H9 (cell line): ENCODE data around the gene CPT1B. TPM values are rescaled to one million over a fixed set of nuclear protein-coding genes. Genes with fewer than 3 reads are reported as not detected.
A peak's percentile ranks its signal among the peaks of the same experiment; 100 is the strongest.

Experiments
- DNase-seq: peaks from one replicate; pipeline ENCODE4 v3.0.0-alpha.2; 2017
- H2AFZ ChIP-seq: one replicate; pipeline ENCODE4 v1.6.1; 2013; ENCODE audit warnings: mild to moderate bottlenecking, low read length, control low read depth, moderate library complexity
- H2AK5ac ChIP-seq: 2 replicates; pipeline ENCODE4 v1.6.1; 2013; ENCODE audit warnings: low read length, control low read depth, mixed read lengths; ENCODE audit not compliant: insufficient read length
- H2BK120ac ChIP-seq: one replicate; pipeline ENCODE4 v1.6.1; 2013; ENCODE audit warnings: low read depth, mild to moderate bottlenecking, low read length, control low read depth, inconsistent platforms; ENCODE audit not compliant: poor library complexity, severe bottlenecking
- H2BK12ac ChIP-seq: 2 replicates; pipeline ENCODE4 v1.6.1; 2013; ENCODE audit warnings: low read length, control low read depth, mixed read lengths, low read depth; ENCODE audit not compliant: insufficient read length
- H2BK15ac ChIP-seq: 2 replicates; pipeline ENCODE4 v1.6.1; 2013; ENCODE audit warnings: low read depth, low read length, control low read depth
- H2BK20ac ChIP-seq: one replicate; pipeline ENCODE4 v1.6.1; 2013; ENCODE audit warnings: low read depth, mild to moderate bottlenecking, low read length, control low read depth, inconsistent platforms; ENCODE audit not compliant: poor library complexity, severe bottlenecking
- H2BK5ac ChIP-seq: 2 replicates; pipeline ENCODE4 v1.6.1; 2013; ENCODE audit warnings: low read length, control low read depth, mixed read lengths; ENCODE audit not compliant: insufficient read length
- H3K14ac ChIP-seq: 2 replicates; pipeline ENCODE4 v1.6.1; 2013; ENCODE audit warnings: low read length, control low read depth; ENCODE audit not compliant: insufficient read depth
- H3K18ac ChIP-seq: 2 replicates; pipeline ENCODE4 v1.6.1; 2013; ENCODE audit warnings: low read depth, mild to moderate bottlenecking, mixed read lengths, low read length, control low read depth; ENCODE audit not compliant: insufficient read length
- H3K23ac ChIP-seq: 2 replicates; pipeline ENCODE4 v1.6.1; 2013; ENCODE audit warnings: low read length, control low read depth, mixed read lengths, low read depth; ENCODE audit not compliant: insufficient read length
- H3K23me2 ChIP-seq: 2 replicates; pipeline ENCODE4 v1.6.1; 2013; ENCODE audit warnings: low read depth, mild to moderate bottlenecking, mixed read lengths, low read length, control low read depth; ENCODE audit not compliant: insufficient read length, poor library complexity, severe bottlenecking
- H3K27ac ChIP-seq: 2 replicates; pipeline ENCODE4 v1.5.1; 2013; ENCODE audit warnings: low read length, control low read depth, mixed read lengths, low read depth; ENCODE audit not compliant: insufficient read length
- H3K27me3 ChIP-seq: 2 replicates; pipeline ENCODE4 v1.6.1; 2013; ENCODE audit warnings: low read length, control low read depth, inconsistent platforms; ENCODE audit not compliant: insufficient read depth
- H3K4ac ChIP-seq: 2 replicates; pipeline ENCODE4 v1.6.1; 2013; ENCODE audit warnings: low read depth, mild to moderate bottlenecking, control low read depth, inconsistent platforms, low read length, moderate library complexity
- H3K4me1 ChIP-seq: 2 replicates; pipeline ENCODE4 v1.6.1; 2013; ENCODE audit warnings: low read length, control low read depth, inconsistent platforms; ENCODE audit not compliant: insufficient read depth
- H3K4me2 ChIP-seq: 2 replicates; pipeline ENCODE4 v1.6.1; 2013; ENCODE audit warnings: low read length, control low read depth, mixed read lengths; ENCODE audit not compliant: insufficient read length, insufficient read depth
- H3K56ac ChIP-seq: 2 replicates; pipeline ENCODE4 v1.6.1; 2013; ENCODE audit warnings: low read depth, mild to moderate bottlenecking, mixed read lengths, low read length, control low read depth; ENCODE audit not compliant: insufficient read length
- H3K79me1 ChIP-seq: 2 replicates; pipeline ENCODE4 v1.6.1; 2013; ENCODE audit warnings: low read depth, mild to moderate bottlenecking, moderate library complexity, low read length, control low read depth, inconsistent platforms; ENCODE audit not compliant: insufficient read depth, poor library complexity, severe bottlenecking
- H3K79me2 ChIP-seq: 2 replicates; pipeline ENCODE4 v1.6.1; 2013; ENCODE audit warnings: low read length, control low read depth, inconsistent platforms; ENCODE audit not compliant: insufficient read depth
- H3K9ac ChIP-seq: 2 replicates; pipeline ENCODE4 v1.6.1; 2013; ENCODE audit warnings: low read length, control low read depth, mixed read lengths; ENCODE audit not compliant: insufficient read length; ENCODE audit errors: extremely low read depth
- H3K9me3 ChIP-seq: one replicate; pipeline ENCODE4 v1.6.1; 2013; ENCODE audit warnings: low read depth, low read length, inconsistent platforms; ENCODE audit not compliant: control insufficient read depth
- H3T11ph ChIP-seq: one replicate; pipeline ENCODE4 v1.6.1; 2013; ENCODE audit warnings: mild to moderate bottlenecking, low read length, control low read depth, inconsistent platforms
- H4K20me1 ChIP-seq: one replicate; pipeline ENCODE4 v1.6.1; 2013; ENCODE audit not compliant: control insufficient read depth, insufficient read length, insufficient read depth
- H4K5ac ChIP-seq: 2 replicates; pipeline ENCODE4 v1.6.1; 2013; ENCODE audit warnings: low read depth, mild to moderate bottlenecking, mixed read lengths, low read length, control low read depth; ENCODE audit not compliant: insufficient read length
- H4K8ac ChIP-seq: replicated peaks from 2 replicates; pipeline ENCODE4 v1.6.1; 2013; ENCODE audit warnings: low read length, control low read depth, mixed read lengths, low read depth; ENCODE audit not compliant: insufficient read length
- H4K91ac ChIP-seq: 2 replicates; pipeline ENCODE4 v1.6.1; 2013; ENCODE audit warnings: low read depth, mild to moderate bottlenecking, moderate library complexity, mixed read lengths, low read length, control low read depth; ENCODE audit not compliant: insufficient read length
- H3K27ac Mint-ChIP-seq, 3 experiments: 2 replicates in 2 of 3; 3 replicates in 1 of 3; pipeline ENCODE4 v1.8.0; 2020 to 2021; ENCODE audit warnings: mixed read lengths in 3 of 3, mild to moderate bottlenecking in 1 of 3, moderate library complexity in 1 of 3
- H3K27me3 Mint-ChIP-seq: 2 replicates; pipeline ENCODE4 v1.8.0; 2021; ENCODE audit warnings: low read depth, mild to moderate bottlenecking, moderate library complexity, mixed read lengths
- H3K36me3 Mint-ChIP-seq, 3 experiments: 2 replicates in 2 of 3; 3 replicates in 1 of 3; pipeline ENCODE4 v1.8.0; 2020 to 2021; ENCODE audit warnings: low read depth in 3 of 3, mixed read lengths in 3 of 3; ENCODE audit not compliant: insufficient read depth in 1 of 3
- H3K4me1 Mint-ChIP-seq, 2 experiments: 2 replicates each; pipeline ENCODE4 v1.8.0; 2020; ENCODE audit warnings: mixed read lengths in 2 of 2
- H3K4me3 Mint-ChIP-seq, 2 experiments: 2 replicates in 1 of 2; 3 replicates in 1 of 2; pipeline ENCODE4 v1.8.0; 2020 to 2021; ENCODE audit warnings: mild to moderate bottlenecking in 2 of 2, mixed read lengths in 2 of 2, moderate library complexity in 1 of 2
- H3K9me3 Mint-ChIP-seq, 2 experiments: 2 replicates in 1 of 2; 3 replicates in 1 of 2; pipeline ENCODE4 v1.8.0; 2020; ENCODE audit warnings: mild to moderate bottlenecking in 2 of 2, mixed read lengths in 2 of 2, moderate library complexity in 1 of 2
- WGBS: extraction: QIAGEN DNeasy Blood & Tissue Kit; methylation state at CpG from one replicate; pipeline ENCODE4 v1.1.7; 2013; ENCODE audit warnings: missing lambda C conversion rate, low lambda C conversion rate, mixed read lengths; ENCODE audit not compliant: insufficient read length; ENCODE audit errors: extremely low coverage; 5-methylcytosine and 5-hydroxymethylcytosine counted together
- total RNA-seq: library from RNA; stranded (reverse); gene quantifications from 2 replicates; pipeline ENCODE4 v1.2.1, GENCODE V29; 2021
- TF ChIP-seq, protein P1 (sequence below): fragments of 200-600 bp; sonication (generic); conservative IDR thresholded peaks from 3 replicates; pipeline ENCODE4 v1.8.0; 2021; ENCODE audit warnings: antibody characterized with exemption, mild to moderate bottlenecking

Gene CPT1B
- total RNA-seq, 1 experiment from 2014 or later, result 65.7 TPM

DNA sequence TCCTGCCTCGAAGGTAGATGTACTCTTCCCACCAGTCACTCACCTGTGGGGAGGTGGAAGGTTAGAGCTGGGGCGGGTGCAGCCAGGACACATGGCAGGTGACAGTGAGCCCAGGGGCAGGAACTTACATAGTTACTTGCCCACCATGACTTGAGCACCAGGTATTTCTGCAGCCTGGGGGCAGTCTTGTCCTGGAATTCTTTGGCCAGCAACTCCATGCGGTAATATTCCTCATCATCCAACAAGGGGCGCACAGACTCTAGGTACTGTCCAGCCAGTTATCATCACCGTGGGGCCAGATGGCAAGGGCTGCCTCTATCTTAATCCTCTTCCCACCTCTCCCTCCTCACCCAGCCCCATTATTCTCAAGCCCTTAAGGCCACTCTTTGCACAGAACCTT lies 2.2 kb downstream of the CPT1B start:
- Histone ChIP-seq H2BK12ac (no peak overlapping the region), H3K23ac (no peak overlapping the region), H3K27me3 (no peaks in the 10 kb centered on the region), H3K9ac (no peak overlapping the region), H3K4me2 (no peak overlapping the region), H2AFZ (no peak overlapping the region), H3K23me2 (no peaks in the 10 kb centered on the region), H3K27ac (no peak overlapping the region), H3K4ac (no peak overlapping the region), H3K9me3 (no peaks in the 10 kb centered on the region), H2BK15ac (no peak overlapping the region), H3K79me1 (no peaks in the 10 kb centered on the region), H3K14ac (no peak overlapping the region), H4K91ac (no peak overlapping the region), H4K20me1 (no peaks in the 10 kb centered on the region), H3K18ac (no peak overlapping the region), H3T11ph (no peak overlapping the region), H2BK120ac (no peak overlapping the region), H3K4me1 (no peaks in the 10 kb centered on the region), H2BK20ac (no peak overlapping the region), H3K56ac (no peak overlapping the region), H2BK5ac (no peak overlapping the region), H4K5ac (no peak overlapping the region), H2AK5ac (no peak overlapping the region), H4K8ac (no peak overlapping the region), H3K79me2 (no peaks in the 10 kb centered on the region)
- H3K36me3 Mint-ChIP-seq, result peaks cover 4 to 69% (median 63%) of the 10 kb centered on the region in 3 experiments
- peak; percentile 55 for DNase-seq
- no peaks in the 10 kb centered on the region for H3K9me3 Mint-ChIP-seq
- peak overlapping the region in 1 of 3 experiments; percentile 46; a peak in 1 of 7 replicates for H3K27ac Mint-ChIP-seq
- H3K4me3 Mint-ChIP-seq, result no peak overlapping the region
- H3K27me3 Mint-ChIP-seq, result no peaks in the 10 kb centered on the region; the same call in 1 of the 2 replicates
- TF ChIP-seq, protein P1, sequence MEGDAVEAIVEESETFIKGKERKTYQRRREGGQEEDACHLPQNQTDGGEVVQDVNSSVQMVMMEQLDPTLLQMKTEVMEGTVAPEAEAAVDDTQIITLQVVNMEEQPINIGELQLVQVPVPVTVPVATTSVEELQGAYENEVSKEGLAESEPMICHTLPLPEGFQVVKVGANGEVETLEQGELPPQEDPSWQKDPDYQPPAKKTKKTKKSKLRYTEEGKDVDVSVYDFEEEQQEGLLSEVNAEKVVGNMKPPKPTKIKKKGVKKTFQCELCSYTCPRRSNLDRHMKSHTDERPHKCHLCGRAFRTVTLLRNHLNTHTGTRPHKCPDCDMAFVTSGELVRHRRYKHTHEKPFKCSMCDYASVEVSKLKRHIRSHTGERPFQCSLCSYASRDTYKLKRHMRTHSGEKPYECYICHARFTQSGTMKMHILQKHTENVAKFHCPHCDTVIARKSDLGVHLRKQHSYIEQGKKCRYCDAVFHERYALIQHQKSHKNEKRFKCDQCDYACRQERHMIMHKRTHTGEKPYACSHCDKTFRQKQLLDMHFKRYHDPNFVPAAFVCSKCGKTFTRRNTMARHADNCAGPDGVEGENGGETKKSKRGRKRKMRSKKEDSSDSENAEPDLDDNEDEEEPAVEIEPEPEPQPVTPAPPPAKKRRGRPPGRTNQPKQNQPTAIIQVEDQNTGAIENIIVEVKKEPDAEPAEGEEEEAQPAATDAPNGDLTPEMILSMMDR, result peak; percentile 49; the same call in 2 of the 3 replicates
- H3K4me1 Mint-ChIP-seq, result no peaks in the 10 kb centered on the region
- WGBS, result no CpG with 5 or more reads among the region's 5 CpGs
